HepG2 (cell line): ENCODE measurements around the gene SNAP23. TPM values are rescaled to one million over a fixed set of nuclear protein-coding genes. Genes with fewer than 3 reads are reported as not detected.
A peak's percentile ranks its signal among the peaks of the same experiment; 100 is the strongest.

ENCODE experiments used
- CHD4 ChIP-seq: fragments of 200-600 bp; sonication (generic); IDR thresholded peaks from 2 replicates; pipeline ENCODE4 v1.7.0; 2017; ENCODE audit warnings: mild to moderate bottlenecking, low read length, borderline replicate concordance
- HNRNPK ChIP-seq: fragments of 200-400 bp; formaldehyde crosslinking; IDR thresholded peaks from 2 replicates; pipeline ENCODE4 v1.6.1; 2018; ENCODE audit warnings: low read length, low read depth, moderate library complexity, mild to moderate bottlenecking; ENCODE audit not compliant: poor library complexity, severe bottlenecking
- MLLT10 ChIP-seq: sonication (generic); formaldehyde crosslinking; IDR thresholded peaks from 2 replicates; pipeline ENCODE4 v1.4.0; 2020; ENCODE audit warnings: missing genetic modification reagents
- NFYB ChIP-seq: sonication (generic); formaldehyde crosslinking; IDR thresholded peaks from 2 replicates; pipeline ENCODE4 v1.4.0; 2020; ENCODE audit warnings: missing genetic modification reagents
- SAP130 ChIP-seq: IDR thresholded peaks from 2 replicates; pipeline ENCODE4 v1.6.1; 2016; ENCODE audit warnings: low read depth
- TBL1XR1 ChIP-seq: fragments of 150-350 bp; IDR thresholded peaks from 2 replicates; pipeline ENCODE4 v1.6.1; 2014; ENCODE audit warnings: borderline replicate concordance, low read length; ENCODE audit not compliant: partially characterized antibody
- TBX2 ChIP-seq: sonication (generic); formaldehyde crosslinking; IDR thresholded peaks from 2 replicates; pipeline ENCODE4 v1.5.0; 2020; ENCODE audit warnings: missing genetic modification reagents, mild to moderate bottlenecking, borderline replicate concordance
- ZNF350 ChIP-seq: sonication (generic); formaldehyde crosslinking; IDR thresholded peaks from 2 replicates; pipeline ENCODE4 v1.4.0; 2020; ENCODE audit warnings: mild to moderate bottlenecking, low read depth, missing genetic modification reagents, borderline replicate concordance
- ZNF546 ChIP-seq: sonication (generic); formaldehyde crosslinking; conservative IDR thresholded peaks from 2 replicates; pipeline ENCODE4 v1.8.1; 2023; ENCODE audit warnings: mild to moderate bottlenecking, missing genetic modification reagents
- polyA plus RNA-seq, 8 experiments: library from polyadenylated mRNA; depleted of rRNA in 3 of 8; stranded (reverse) in 7 of 8; unstranded in 1 of 8; fragments of >200 nt; fragmentation: Illumina TruSeq in 4 of 8; extraction: Trizol in 4 of 8; gene quantifications; 2 replicates each; pipeline versions ENCODE4 v1.2.1 to v1.2.3, GENCODE V29; 2011 to 2016; ENCODE audit warnings: low read depth in 4 of 8, missing spikeins in 1 of 8, mixed read lengths in 1 of 8; ENCODE audit not compliant: insufficient read depth in 1 of 8
- total RNA-seq, 5 experiments: library from RNA; depleted of rRNA; stranded (reverse); fragments of >200 nt; fragmentation: Illumina TruSeq; extraction: Trizol; gene quantifications; 2 replicates each; pipeline ENCODE4 v1.2.3, GENCODE V29; 2016; ENCODE audit warnings: low read depth in 1 of 5
- TF ChIP-seq, protein P1 (sequence below), 2 experiments: IDR thresholded peaks; 2 replicates each; pipeline ENCODE4 v1.6.1; 2011 to 2012; ENCODE audit warnings: low read length in 2 of 2, borderline replicate concordance in 1 of 2, low read depth in 1 of 2, mild to moderate bottlenecking in 1 of 2, moderate library complexity in 1 of 2
- TF ChIP-seq, protein P2 (sequence below): sonication (generic); formaldehyde crosslinking; IDR thresholded peaks from 2 replicates; pipeline ENCODE4 v1.8.1; 2023; ENCODE audit warnings: missing genetic modification reagents, inconsistent platforms, borderline replicate concordance
- TF ChIP-seq, protein P3 (sequence below): sonication (generic); formaldehyde crosslinking; IDR thresholded peaks from 2 replicates; pipeline ENCODE4 v1.5.1; 2020; ENCODE audit warnings: missing genetic modification reagents, mild to moderate bottlenecking, borderline replicate concordance
- TF ChIP-seq, protein P4 (sequence below): sonication (generic); formaldehyde crosslinking; IDR thresholded peaks from 2 replicates; pipeline ENCODE4 v1.5.0; 2020; ENCODE audit warnings: missing genetic modification reagents
- TF ChIP-seq, protein P5 (sequence below): sonication (generic); formaldehyde crosslinking; IDR thresholded peaks from 2 replicates; pipeline ENCODE4 v1.9.0; 2021; ENCODE audit warnings: missing genetic modification reagents, borderline replicate concordance
- TF ChIP-seq, protein P6 (sequence below): sonication (generic); formaldehyde crosslinking; IDR thresholded peaks from 2 replicates; pipeline ENCODE4 v1.5.0; 2020; ENCODE audit warnings: mild to moderate bottlenecking, missing genetic modification reagents, moderate library complexity

The SNAP23 gene
- total and polyA plus RNA-seq, 2 of the 13 experiments (the other 11 are each of a cell fraction or from before 2014, with no cell fraction given) = 37.0 to 101 TPM

DNA sequence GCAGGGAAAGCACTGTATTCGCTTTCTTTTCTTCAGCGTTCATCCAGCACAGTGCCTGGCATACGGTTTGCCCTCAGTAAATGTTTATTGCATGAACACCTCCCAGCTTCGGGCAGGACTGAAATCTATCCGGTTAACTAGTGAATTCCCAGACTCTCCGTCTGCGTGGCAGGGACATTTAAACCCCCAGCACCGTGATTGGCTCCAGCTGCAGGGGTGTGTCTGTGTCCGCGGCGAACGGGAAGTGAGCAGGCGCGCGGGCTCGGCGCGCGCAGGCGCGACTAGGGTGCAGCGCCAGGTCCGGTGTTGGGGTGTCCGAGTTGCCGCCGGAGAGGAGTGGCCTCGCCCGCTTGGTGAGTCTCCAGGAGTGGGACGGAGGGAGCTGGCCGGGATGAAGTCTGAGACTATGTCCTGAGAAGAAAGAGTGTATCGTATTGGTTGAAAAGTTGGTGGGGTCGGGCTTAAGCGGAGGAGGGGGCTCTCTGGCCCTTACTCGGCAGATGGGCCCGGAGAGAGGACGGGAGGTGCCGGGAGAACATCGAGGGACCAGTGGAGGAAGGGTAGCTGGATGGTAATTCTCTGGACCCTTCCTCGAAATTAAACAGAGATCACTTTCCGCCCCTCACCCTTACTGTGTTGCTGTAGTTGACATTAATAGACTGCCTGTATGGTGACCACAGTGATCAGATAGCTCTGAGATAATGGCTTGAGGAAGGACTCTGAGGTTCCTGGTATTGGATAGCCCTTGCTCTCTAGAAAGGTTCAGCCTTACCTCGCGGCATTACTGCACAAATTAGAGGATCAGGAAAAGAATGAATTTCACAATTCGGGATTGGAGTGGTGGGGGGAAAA is at the start of gene SNAP23 (continued):
- TF ChIP-seq, protein P1, sequence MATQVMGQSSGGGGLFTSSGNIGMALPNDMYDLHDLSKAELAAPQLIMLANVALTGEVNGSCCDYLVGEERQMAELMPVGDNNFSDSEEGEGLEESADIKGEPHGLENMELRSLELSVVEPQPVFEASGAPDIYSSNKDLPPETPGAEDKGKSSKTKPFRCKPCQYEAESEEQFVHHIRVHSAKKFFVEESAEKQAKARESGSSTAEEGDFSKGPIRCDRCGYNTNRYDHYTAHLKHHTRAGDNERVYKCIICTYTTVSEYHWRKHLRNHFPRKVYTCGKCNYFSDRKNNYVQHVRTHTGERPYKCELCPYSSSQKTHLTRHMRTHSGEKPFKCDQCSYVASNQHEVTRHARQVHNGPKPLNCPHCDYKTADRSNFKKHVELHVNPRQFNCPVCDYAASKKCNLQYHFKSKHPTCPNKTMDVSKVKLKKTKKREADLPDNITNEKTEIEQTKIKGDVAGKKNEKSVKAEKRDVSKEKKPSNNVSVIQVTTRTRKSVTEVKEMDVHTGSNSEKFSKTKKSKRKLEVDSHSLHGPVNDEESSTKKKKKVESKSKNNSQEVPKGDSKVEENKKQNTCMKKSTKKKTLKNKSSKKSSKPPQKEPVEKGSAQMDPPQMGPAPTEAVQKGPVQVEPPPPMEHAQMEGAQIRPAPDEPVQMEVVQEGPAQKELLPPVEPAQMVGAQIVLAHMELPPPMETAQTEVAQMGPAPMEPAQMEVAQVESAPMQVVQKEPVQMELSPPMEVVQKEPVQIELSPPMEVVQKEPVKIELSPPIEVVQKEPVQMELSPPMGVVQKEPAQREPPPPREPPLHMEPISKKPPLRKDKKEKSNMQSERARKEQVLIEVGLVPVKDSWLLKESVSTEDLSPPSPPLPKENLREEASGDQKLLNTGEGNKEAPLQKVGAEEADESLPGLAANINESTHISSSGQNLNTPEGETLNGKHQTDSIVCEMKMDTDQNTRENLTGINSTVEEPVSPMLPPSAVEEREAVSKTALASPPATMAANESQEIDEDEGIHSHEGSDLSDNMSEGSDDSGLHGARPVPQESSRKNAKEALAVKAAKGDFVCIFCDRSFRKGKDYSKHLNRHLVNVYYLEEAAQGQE (IDR thresholded peaks at IDR 0.05; ENCODE audit: borderline replicate concordance in 1 of 2, low read depth in 1 of 2, low read length in 2 of 2) = no peak
- TF ChIP-seq TBL1XR1 = no peak
- no peak for TF ChIP-seq CHD4
- TF ChIP-seq MLLT10 (CRISPR knock-in tag) = no peak
- TF ChIP-seq, protein P2, sequence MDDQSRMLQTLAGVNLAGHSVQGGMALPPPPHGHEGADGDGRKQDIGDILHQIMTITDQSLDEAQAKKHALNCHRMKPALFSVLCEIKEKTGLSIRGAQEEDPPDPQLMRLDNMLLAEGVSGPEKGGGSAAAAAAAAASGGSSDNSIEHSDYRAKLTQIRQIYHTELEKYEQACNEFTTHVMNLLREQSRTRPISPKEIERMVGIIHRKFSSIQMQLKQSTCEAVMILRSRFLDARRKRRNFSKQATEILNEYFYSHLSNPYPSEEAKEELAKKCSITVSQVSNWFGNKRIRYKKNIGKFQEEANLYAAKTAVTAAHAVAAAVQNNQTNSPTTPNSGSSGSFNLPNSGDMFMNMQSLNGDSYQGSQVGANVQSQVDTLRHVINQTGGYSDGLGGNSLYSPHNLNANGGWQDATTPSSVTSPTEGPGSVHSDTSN (CRISPR knock-in tag) = no peak
- TF ChIP-seq, protein P3, sequence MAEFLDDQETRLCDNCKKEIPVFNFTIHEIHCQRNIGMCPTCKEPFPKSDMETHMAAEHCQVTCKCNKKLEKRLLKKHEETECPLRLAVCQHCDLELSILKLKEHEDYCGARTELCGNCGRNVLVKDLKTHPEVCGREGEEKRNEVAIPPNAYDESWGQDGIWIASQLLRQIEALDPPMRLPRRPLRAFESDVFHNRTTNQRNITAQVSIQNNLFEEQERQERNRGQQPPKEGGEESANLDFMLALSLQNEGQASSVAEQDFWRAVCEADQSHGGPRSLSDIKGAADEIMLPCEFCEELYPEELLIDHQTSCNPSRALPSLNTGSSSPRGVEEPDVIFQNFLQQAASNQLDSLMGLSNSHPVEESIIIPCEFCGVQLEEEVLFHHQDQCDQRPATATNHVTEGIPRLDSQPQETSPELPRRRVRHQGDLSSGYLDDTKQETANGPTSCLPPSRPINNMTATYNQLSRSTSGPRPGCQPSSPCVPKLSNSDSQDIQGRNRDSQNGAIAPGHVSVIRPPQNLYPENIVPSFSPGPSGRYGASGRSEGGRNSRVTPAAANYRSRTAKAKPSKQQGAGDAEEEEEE (CRISPR knock-in tag) = no peak
- TF ChIP-seq, protein P4, sequence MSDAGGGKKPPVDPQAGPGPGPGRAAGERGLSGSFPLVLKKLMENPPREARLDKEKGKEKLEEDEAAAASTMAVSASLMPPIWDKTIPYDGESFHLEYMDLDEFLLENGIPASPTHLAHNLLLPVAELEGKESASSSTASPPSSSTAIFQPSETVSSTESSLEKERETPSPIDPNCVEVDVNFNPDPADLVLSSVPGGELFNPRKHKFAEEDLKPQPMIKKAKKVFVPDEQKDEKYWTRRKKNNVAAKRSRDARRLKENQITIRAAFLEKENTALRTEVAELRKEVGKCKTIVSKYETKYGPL (CRISPR knock-in tag) = no peak
- no peak for TF ChIP-seq HNRNPK
- peak; percentile 95 for TF ChIP-seq NFYB (CRISPR knock-in tag)
- peak; percentile 55; the same call in 1 of the 2 replicates for TF ChIP-seq TBX2 (CRISPR knock-in tag)
- peak; percentile 97 for TF ChIP-seq SAP130 (CRISPR knock-in tag)
- TF ChIP-seq, protein P5, sequence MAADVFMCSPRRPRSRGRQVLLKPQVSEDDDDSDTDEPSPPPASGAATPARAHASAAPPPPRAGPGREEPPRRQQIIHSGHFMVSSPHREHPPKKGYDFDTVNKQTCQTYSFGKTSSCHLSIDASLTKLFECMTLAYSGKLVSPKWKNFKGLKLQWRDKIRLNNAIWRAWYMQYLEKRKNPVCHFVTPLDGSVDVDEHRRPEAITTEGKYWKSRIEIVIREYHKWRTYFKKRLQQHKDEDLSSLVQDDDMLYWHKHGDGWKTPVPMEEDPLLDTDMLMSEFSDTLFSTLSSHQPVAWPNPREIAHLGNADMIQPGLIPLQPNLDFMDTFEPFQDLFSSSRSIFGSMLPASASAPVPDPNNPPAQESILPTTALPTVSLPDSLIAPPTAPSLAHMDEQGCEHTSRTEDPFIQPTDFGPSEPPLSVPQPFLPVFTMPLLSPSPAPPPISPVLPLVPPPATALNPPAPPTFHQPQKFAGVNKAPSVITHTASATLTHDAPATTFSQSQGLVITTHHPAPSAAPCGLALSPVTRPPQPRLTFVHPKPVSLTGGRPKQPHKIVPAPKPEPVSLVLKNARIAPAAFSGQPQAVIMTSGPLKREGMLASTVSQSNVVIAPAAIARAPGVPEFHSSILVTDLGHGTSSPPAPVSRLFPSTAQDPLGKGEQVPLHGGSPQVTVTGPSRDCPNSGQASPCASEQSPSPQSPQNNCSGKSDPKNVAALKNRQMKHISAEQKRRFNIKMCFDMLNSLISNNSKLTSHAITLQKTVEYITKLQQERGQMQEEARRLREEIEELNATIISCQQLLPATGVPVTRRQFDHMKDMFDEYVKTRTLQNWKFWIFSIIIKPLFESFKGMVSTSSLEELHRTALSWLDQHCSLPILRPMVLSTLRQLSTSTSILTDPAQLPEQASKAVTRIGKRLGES = no peak
- TF ChIP-seq, protein P6, sequence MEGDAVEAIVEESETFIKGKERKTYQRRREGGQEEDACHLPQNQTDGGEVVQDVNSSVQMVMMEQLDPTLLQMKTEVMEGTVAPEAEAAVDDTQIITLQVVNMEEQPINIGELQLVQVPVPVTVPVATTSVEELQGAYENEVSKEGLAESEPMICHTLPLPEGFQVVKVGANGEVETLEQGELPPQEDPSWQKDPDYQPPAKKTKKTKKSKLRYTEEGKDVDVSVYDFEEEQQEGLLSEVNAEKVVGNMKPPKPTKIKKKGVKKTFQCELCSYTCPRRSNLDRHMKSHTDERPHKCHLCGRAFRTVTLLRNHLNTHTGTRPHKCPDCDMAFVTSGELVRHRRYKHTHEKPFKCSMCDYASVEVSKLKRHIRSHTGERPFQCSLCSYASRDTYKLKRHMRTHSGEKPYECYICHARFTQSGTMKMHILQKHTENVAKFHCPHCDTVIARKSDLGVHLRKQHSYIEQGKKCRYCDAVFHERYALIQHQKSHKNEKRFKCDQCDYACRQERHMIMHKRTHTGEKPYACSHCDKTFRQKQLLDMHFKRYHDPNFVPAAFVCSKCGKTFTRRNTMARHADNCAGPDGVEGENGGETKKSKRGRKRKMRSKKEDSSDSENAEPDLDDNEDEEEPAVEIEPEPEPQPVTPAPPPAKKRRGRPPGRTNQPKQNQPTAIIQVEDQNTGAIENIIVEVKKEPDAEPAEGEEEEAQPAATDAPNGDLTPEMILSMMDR (CRISPR knock-in tag) = no peak
- TF ChIP-seq ZNF350 = peak; percentile 80
- 0 out of 2 replicates have a peak, but pooled peaks have one; percentile 20 for TF ChIP-seq ZNF546
